IPS DF 19.7 (cell line): Measurements from ENCODE around the gene ATP2A1.
"Not testable (repeated sequence)": the region's sequence is repeated elsewhere in the genome, so short reads cannot be mapped to it uniquely, and the experiment has no call there.

Experiments
- DNase-seq: peaks from one replicate; pipeline ENCODE4 v3.0.0-alpha.2; 2013; ENCODE audit warnings: low read depth, low spot score

The ATP2A1 gene

DNA sequence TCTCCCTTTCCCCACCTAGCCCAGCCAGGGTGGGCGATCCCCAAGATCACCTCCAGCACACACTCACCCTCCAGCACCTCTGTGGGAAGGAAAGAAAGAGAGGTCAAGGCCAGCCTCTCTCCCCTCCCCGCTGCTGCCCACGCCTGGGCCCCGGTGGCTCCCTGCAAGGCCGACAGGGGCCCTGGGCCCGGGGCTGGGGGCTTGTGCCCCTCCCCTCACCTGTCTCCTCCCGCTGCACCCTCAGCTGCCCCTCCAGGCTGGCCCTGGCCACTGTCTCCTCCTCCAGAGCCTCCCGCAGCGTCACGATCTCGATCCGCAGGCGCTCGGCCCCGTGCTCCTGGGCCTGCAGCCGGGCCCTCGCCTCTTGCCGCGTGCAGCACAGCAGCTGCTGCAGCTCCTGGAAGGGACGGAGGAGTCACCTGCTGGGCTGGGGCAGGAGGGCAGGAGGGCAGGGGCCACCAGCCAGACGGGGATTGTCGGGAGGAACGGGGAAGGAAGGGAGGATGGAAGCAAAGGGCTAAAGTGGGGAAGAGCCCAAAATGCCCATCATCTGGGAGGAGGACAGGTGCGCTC is 27.6 kb downstream of the ATP2A1 start:
- no peak for DNase-seq

DNA sequence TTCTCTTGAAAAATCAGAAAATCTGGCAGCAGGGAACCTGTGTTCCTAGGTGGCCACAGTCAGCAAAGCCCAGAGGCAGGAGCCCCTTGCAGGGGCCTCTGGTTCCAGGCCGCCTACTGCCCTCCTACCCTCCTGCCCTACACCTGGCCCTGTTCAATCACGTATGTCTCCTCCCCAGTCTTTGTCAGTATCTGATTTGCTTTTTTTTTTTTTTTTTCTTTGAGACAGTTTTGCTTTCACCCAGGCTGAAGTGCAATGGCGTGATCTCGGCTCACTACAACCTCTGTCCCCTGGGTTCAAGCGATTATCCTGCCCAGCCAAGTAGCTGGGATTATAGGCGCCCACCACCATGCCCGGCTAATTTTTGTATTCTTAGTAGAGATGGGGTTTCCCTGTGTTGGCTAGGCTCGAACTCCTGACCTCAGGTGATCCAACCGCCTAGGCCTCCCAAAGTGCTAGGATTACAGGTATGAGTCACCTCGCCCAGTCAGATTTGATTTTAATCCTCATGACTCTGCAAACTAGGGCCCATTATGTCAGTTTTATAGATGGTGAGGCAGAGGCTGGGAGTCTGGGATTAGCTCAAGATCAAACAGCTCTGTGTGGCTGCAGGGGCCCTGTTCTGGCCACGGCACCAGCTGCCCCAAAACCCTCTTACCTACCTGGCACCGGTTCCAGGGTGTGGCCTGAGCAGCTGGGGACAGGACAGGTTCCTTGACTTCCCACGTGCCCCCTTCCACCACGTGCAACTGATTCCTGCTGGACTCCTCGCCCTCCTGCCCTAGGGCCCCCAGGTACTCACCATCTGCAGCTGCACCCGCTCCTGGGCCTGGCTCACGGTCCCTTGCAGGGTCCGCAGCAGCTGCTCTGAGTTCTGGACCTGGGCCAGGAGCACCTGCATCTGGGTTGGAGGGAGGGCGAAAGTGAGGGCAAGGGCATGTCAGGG is 32.1 kb downstream of the ATP2A1 start:
- DNase-seq = no peak

DNA sequence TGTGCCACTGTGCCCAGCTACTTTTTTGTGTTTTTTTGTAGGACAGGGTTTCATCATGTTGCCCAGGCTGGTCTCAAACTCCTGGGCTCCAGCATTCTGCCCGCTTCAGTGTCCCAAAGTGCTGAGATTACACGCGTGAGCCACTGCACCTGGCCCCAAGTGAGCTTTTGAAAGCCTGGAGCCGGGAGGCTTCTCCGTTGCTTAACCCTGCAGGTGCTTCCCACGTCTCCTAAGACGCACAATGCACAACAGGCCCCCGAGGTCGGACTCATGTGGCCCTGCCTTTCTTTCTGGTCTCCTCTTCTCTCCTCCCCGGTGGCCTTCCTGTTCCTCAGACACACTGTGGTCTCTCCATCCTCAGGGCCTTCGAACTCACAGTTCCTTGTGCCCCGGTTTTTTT is 34.3 kb downstream of the ATP2A1 start:
- DNase-seq = no peak

DNA sequence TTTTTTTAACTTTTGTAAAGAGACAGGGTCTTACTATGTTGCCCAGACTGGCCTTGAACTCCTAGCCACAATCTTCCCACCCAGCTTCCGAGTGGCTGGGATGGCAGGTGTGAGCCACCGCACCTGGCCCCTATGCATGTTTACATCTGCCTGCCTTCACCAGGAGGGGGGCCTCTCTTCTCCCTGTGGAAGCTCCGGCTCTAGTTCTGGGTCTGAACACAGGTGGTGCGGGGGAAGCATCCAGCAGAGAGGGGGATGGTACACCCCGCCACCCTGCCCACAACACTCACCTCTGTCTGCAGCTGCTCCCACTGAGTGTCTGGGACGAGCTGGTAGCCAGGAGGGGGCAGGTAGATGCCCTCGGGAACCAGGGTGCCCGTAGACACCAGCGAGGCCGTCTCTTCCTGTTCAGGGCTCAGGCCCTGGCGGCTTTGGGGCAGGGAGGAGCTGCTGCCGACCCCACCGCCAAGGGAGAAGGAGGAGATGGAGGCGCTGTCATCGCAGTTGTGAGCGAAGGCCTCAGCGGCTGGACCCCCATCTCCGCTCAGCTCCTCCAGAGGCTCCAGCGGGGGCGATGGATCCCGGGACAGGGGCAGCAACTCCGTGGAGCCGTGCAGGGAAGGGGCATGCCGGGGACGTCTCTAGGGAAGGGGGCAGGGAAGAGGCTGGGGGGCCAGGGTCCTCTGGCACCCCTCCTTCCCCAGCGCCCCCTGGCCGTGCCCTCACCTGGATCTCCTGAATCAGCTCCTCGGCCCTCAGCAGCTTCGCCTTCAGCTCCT is 35.8 kb downstream of the ATP2A1 start:
- DNase-seq = no peak

DNA sequence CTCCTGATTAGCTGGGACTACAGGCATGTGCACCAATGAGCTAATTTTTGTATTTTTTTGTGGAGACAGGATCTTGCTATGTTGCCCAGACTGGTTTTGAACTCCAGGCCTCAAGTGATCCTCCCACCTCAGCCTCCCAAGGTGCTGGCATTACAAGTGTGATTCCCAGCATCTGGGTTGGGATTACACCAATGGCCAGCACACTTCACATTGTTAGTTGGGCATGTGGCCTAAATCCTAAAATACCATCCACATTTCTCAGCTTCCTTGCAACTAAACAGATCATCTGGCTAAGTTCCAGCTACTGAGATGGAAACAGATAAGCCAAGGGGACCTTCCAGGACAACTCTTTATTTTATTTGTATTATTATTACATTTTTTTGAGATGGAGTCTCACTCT is 36.9 kb downstream of the ATP2A1 start:
- DNase-seq = no peak

DNA sequence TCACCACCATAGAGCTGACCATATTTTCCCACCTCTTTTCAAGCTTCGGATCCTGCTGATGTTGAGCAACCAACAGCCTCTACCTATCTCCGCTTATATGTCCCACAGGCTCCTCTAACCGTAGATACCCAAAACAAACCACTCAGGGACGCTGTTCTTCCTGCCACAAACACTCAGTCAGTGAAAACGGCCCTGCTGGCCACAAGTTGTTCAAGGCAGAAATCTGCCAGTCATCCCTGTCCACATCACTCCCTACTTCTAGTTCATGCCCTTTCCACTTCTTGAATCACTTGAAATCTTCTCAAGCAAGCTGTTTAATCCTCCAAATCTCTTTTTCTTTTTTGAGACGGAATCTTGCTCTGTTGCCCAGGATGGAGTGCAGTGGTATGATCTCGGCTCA is 38.8 kb downstream of the ATP2A1 start:
- DNase-seq = no peak

DNA sequence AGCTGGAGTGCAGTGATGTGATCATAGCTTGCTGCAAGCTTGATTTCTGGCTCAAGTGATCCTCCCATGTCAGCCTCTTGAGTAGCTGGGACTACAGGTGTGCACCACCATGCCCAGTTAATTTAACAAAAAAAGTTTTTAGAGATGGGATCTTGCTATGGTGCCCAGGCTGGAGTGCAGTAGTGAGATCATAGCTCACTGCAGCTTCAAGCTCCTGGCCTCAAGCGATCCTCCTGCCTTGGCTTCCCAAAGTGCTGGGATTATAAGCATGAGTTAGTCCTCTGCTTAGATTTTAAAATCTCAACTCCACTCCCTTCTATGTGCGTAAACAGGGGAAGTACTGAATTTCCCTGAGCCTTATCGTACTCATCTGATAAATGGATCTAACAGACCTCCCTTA is 40.4 kb downstream of the ATP2A1 start:
- no peak for DNase-seq

DNA sequence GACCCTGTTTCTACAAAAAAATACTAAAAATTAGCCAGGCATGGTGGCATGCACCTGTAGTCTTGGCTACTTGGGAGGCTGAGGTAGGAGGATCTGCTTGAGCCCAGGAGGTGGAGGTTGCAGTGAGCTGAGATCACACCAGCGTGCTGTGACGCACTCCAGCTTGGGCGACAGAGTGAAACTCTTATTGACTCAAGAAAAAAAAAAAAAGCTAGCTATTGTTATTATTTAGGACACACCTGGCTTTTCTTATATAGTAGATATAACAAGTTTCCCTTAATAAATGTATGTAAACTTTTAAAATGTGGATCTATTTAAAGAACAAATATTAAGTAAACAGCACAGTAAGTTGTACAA is 44.9 kb downstream of the ATP2A1 start:
- DNase-seq = no peak

DNA sequence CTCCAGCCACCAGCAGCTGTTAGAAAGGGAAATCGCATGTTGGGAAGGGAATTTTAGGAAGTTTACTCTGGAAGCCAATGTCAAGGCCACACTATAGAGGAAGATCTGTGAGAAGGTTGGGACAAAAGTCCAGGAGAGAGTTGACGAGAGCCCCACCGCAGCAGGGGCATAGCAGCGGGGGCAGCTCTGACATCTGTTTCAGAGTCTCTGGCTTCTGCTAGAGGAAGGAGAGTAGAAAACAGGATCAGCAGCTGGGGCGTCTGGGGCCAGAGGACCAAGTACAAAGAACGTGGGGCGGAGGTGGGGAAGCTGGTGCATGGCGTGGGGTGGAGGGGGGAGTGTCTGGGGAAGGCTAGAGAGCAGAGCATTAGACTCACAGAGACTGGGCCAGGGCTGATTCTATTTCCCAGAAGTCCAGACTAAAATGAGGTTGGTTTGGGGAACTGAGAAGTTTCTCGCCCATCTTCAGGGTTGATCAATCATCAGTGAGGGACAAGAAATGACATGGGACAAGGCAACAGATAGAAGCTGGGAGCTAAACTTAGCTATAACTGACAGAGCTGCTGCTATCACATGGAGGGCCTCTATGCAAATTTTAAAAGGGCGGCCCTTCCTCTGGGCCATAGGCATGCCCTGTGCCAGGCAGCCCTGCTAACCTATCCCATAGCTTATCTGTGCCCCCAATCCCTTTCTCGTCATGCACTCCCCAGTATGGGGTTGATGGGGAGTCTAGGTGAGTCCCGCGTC is 45.5 kb downstream of the ATP2A1 start:
- no peak for DNase-seq

DNA sequence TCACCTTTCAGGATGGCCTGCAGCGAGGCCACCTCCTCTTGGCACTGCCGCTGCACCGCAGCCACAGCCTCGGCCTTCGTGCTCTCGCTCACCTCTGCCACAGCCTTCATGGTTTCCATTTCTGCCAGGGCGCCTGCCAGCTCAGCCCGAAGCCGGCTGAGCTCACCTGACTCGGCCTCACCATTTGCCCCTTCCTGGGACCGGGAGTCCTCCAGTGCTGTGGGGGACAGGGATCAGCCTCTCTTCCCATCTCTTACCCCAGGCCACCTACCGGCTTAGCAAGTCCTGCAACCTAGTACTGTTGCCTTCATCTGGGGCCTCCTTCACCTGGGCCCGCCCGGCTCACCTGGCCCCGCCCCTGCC is 46.1 kb downstream of the ATP2A1 start:
- DNase-seq = no peak

DNA sequence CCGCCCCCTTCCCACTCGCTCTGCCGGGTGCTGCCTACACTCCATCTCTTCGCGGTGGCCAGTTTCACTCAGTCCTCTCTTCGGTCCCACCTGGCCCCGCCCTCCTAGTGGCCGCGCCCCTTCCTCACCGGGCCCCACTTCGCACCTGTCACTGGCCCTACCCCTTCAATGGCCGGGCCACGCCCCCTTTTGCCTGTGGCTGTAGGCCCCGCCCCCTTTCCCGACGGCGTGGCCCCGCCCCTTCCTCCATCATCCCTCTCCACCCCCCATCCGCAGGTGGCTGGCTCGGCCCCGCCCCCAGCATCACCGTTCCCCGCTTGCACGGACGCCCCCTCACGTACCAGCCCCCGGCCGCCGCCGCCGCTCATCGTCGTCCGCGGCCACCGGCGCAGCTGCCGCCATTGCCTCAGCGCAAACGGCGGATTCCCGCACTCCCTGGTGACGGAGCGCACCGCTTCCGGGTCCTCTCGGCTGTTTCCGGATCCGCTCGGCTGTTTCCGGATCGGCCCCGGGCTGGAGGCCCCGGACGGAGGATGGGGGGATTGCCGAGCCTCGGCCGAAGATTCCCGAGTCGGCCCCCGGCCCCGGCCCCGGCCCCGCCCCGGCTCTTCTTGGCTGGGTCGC is 46.6 kb downstream of the ATP2A1 start, which contains the start of gene RABEP2:
Gene RABEP2, minus strand, starts transcription at position 477 of the 624 bp plus-strand sequence. Its CDS starts 75 bp downstream, at position 402.
- DNase-seq = peak; percentile 64

DNA sequence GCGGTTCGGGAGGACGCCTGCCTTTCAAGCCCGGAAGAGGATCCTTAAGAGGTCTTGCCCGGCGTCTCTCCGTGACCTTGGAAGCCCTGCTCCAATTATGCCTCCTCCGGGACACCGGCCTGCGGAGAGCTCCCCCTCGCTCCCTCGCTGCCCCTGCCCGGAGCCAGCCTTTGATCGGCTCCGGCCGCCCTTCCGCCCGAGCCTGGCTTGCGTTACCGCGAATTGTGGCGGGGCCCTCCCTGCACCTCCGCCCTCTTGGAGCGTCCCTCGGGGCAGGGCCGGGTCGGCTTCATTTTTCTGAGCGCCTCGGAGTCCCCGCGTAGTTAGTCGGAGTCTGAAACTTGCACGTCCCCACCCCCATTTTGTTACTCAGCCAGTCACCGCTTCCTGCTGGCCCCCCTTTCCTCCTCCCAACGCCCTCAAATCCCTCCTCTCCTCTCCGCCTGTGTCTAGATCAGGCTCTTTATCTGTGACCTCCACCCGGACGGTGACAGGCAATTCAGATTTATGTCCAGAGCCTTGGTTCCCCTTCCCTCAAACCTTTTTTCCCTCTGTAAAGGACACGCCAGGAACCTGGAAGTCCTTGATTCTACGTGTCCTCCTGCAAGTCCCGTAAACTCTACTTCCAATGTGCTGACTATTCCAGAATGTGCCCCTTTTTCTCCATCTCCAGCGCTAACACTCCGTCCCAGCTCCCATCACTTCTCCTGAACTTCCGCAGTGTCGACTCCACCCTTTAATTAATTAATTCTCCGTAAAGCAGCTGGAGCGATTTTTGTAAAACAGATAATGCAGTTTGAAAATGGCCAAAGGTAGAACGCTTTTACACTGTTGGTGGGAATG is 47.3 kb downstream of the ATP2A1 start:
- no peak for DNase-seq

DNA sequence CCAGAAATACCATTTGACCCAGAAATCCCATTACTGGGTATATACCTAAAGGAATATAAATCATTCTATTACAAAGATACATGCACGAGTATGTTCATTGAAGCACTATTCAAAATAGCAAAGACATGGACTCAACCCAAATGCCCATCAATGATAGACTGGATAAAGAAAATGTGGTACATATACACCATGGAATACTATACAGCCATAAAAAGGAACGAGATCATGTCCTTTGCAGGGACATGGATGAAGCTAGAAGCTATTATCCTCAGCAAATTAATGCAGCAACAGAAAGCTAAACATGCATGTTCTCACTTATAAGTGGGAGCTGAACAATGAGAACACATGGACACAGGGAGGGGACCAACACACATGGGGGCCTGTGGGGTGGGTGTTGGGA is 48.0 kb downstream of the ATP2A1 start:
- DNase-seq = not testable (repeated sequence)

DNA sequence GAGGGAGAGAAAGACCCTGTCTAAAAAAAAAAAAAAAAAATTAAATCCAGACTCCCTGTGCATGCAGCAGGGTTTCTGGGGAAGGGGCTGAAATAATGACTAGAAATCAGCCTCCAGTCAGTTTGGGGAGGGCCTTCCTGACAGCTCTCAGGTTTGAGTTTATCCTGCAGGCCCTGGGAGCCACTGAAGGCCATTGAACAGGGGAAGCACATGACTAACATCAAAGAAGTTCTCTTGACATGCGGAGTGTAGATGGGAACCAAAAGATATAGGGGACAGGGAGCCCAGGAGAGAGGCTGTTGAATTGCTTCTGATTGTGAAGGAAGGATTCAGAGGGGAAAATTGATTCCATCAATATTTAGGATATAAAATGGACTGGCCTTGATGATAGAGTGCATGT is 49.5 kb downstream of the ATP2A1 start:
- no peak for DNase-seq

DNA sequence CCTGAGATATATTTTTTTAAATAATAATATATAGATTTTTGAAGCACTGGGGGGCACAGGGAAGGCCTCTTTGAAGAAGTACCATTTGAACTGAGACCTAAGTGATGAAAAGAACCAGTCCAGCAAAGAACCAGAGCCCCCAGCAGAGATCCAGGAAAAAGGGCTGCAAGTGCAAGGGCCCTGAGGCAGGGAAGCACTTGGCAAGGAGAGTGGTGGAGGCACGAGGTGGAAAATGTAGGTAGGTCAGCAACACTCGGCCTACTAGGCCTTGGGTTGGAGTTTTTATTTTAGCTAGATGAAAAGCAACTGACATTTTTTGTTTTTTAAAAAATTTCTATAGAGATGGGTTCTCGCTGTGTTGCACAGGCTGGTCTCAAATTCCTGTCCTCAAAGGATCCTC is 51.9 kb downstream of the ATP2A1 start:
- no peak for DNase-seq

DNA sequence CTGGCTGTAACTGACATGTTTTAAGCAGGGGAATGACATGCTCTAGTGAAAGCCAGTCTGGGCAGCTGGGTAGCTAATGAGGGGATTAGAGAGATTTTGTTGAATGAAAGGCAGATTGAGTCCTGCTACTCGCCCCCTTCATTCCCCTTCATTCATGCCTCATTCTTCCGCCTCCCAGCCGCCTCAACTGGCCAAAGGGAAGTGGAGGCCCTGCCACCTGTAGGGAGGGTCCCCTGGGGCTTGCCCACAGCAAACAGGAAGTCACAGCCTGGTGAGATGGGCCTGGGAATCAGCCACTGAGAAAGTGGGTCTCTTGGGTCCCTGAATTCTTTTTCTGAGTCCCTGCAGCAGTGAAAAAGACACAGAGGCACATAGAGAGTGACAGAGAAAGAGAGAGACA is 52.4 kb downstream of the ATP2A1 start:
- no peak for DNase-seq

DNA sequence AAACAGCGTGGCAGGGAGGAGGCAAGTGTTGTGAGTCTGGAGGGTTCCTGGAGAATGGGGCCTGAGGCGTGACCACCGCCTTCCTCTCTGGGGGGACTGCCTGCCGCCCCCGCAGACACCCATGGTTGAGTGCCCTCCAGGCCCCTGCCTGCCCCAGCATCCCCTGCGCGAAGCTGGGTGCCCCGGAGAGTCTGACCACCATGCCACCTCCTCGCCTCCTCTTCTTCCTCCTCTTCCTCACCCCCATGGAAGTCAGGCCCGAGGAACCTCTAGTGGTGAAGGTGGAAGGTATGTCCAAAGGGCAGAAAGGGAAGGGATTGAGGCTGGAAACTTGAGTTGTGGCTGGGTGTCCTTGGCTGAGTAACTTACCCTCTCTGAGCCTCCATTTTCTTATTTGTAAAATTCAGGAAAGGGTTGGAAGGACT is 53.5 kb downstream of the ATP2A1 start, which contains the start of gene CD19:
Gene CD19, plus strand, starts transcription at position 171 of the 425 bp plus-strand sequence. Its CDS starts 30 bp downstream, at position 201.
- DNase-seq = no peak

DNA sequence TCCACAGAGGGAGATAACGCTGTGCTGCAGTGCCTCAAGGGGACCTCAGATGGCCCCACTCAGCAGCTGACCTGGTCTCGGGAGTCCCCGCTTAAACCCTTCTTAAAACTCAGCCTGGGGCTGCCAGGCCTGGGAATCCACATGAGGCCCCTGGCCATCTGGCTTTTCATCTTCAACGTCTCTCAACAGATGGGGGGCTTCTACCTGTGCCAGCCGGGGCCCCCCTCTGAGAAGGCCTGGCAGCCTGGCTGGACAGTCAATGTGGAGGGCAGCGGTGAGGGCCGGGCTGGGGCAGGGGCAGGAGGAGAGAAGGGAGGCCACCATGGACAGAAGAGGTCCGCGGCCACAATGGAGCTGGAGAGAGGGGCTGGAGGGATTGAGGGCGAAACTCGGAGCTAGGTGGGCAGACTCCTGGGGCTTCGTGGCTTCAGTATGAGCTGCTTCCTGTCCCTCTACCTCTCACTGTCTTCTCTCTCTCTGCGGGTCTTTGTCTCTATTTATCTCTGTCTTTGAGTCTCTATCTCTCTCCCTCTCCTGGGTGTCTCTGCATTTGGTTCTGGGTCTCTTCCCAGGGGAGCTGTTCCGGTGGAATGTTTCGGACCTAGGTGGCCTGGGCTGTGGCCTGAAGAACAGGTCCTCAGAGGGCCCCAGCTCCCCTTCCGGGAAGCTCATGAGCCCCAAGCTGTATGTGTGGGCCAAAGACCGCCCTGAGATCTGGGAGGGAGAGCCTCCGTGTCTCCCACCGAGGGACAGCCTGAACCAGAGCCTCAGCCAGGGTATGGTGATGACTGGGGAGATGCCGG is 54.3 kb downstream of the ATP2A1 start:
- DNase-seq = no peak

DNA sequence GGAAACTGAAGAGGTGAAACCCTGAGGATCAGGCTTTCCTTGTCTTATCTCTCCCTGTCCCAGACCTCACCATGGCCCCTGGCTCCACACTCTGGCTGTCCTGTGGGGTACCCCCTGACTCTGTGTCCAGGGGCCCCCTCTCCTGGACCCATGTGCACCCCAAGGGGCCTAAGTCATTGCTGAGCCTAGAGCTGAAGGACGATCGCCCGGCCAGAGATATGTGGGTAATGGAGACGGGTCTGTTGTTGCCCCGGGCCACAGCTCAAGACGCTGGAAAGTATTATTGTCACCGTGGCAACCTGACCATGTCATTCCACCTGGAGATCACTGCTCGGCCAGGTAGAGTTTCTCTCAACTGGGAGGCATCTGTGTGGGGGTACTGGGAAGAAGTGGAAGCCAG is 54.9 kb downstream of the ATP2A1 start:
- no peak for DNase-seq
